ENCODE measurements around the gene ALOXE3. TPM values are rescaled to one million over a fixed set of nuclear protein-coding genes. Genes with fewer than 3 reads are reported as not detected.

ALOXE3 gene
- polyA plus RNA-seq, 3 donors, result not detected

GRCh38 chr17:8121407-8121680, 3.0 kb upstream of the ALOXE3 start:
- intact Hi-C loops (cut with micrococcal nuclease), result loop anchor here (5.0 kb wide), 2 partner anchors 36 to 66 kb away; no protein-coding TSS in a partner anchor
- no peak for TF ChIP-seq CTCF (IDR thresholded peaks at IDR 0.05)
- Histone ChIP-seq H2AFZ (ENCODE audit: insufficient read depth, low read depth, low read length, poor library complexity, severe bottlenecking) (no peak overlapping the region), H3K9ac (ENCODE audit: insufficient read depth, low read length, poor library complexity, severe bottlenecking) (no peak overlapping the region), H3K9me3 (replicated peaks in 1 of 2; ENCODE audit: control insufficient read depth in 1 of 2, insufficient read depth in 1 of 2, low read length in 2 of 2) (peaks cover 0 to 21% of the 10 kb centered on the region in 2 donors), H3K4me1 (ENCODE audit: control insufficient read depth in 1 of 2, insufficient read depth in 2 of 2, low read length in 2 of 2) (peaks cover 79 to 93% of the 10 kb centered on the region in 2 donors), H3K4me3 (replicated peaks in 1 of 3; ENCODE audit: low read depth in 2 of 3, low read length in 3 of 3) (peak overlapping the region in 2 of 3 experiments; percentile 12 to 77), H4K20me1 (ENCODE audit: insufficient read depth, low read length) (peaks cover 25% of the 10 kb centered on the region), H3K27ac (ENCODE audit: low read depth in 1 of 2, low read length in 2 of 2) (no peak overlapping the region), H3K4me2 (replicated peaks; ENCODE audit: extremely low read depth, low read length, poor library complexity, severe bottlenecking) (peak overlapping the region; percentile 98), H3K27me3 (ENCODE audit: control insufficient read depth in 2 of 2, insufficient read depth in 2 of 2, low read length in 2 of 2) (peaks cover 49 to 78% of the 10 kb centered on the region in 2 donors), H3K79me2 (ENCODE audit: insufficient read depth, low read length) (no peaks in the 10 kb centered on the region), H3K36me3 (replicated peaks in 1 of 2; ENCODE audit: control insufficient read depth in 1 of 2, insufficient read depth in 2 of 2, low read length in 2 of 2) (no peaks in the 10 kb centered on the region)
- H3K9me3 Mint-ChIP-seq, result peaks cover 0 to 51% (median 31%) of the 10 kb centered on the region in 7 donors
- H3K4me1 Mint-ChIP-seq, result peaks cover 84% of the 10 kb centered on the region
- 0% methylated on average over 18 of the region's 25 CpGs for WGBS (ENCODE audit: insufficient coverage)
- DNase-seq, result no peak
- peaks cover 19 to 25% of the 10 kb centered on the region in 2 donors for H3K36me3 Mint-ChIP-seq
- H3K27me3 Mint-ChIP-seq (ENCODE audit: low read depth in 3 of 3), result peaks cover 79 to 91% (median 91%) of the 10 kb centered on the region in 3 donors
- peak overlapping the region; percentile 81 to 97 for H3K4me3 Mint-ChIP-seq
- no peak overlapping the region for H3K27ac Mint-ChIP-seq

- peaks cover 81 to 91% (median 91%) of the 10 kb centered on the region in 3 donors for H3K27me3 Mint-ChIP-seq (ENCODE audit: low read depth in 3 of 3)
These were observed 2.4 kb upstream of the ALOXE3 start for GRCh38 chr17:8120520-8121406.

More at GRCh38 chr17:8120520-8121406, 2.4 kb upstream of the ALOXE3 start:
- Mint-ChIP-seq H3K36me3 (peaks cover 19 to 23% of the 10 kb centered on the region in 2 donors), H3K4me3 (peak overlapping the region; percentile 68 to 93), H3K27ac (peak overlapping the region in 3 of 7 donors; percentile 45 to 76 (median 62)), H3K9me3 (peaks cover 0 to 50% (median 31%) of the 10 kb centered on the region in 7 donors), H3K4me1 (peaks cover 78% of the 10 kb centered on the region)
- Histone ChIP-seq H3K27me3 (ENCODE audit: control insufficient read depth in 2 of 2, insufficient read depth in 2 of 2, low read length in 2 of 2) (peaks cover 52 to 79% of the 10 kb centered on the region in 2 donors), H3K27ac (ENCODE audit: low read depth in 1 of 2, low read length in 2 of 2) (no peak overlapping the region), H3K9ac (ENCODE audit: insufficient read depth, low read length, poor library complexity, severe bottlenecking) (no peak overlapping the region), H3K9me3 (replicated peaks in 1 of 2; ENCODE audit: control insufficient read depth in 1 of 2, insufficient read depth in 1 of 2, low read length in 2 of 2) (peaks cover 0 to 21% of the 10 kb centered on the region in 2 donors), H3K79me2 (ENCODE audit: insufficient read depth, low read length) (no peaks in the 10 kb centered on the region), H4K20me1 (ENCODE audit: insufficient read depth, low read length) (peaks cover 25% of the 10 kb centered on the region), H3K4me2 (replicated peaks; ENCODE audit: extremely low read depth, low read length, poor library complexity, severe bottlenecking) (peak overlapping the region; percentile 98), H3K36me3 (replicated peaks in 1 of 2; ENCODE audit: control insufficient read depth in 1 of 2, insufficient read depth in 2 of 2, low read length in 2 of 2) (no peaks in the 10 kb centered on the region), H3K4me1 (ENCODE audit: control insufficient read depth in 1 of 2, insufficient read depth in 2 of 2, low read length in 2 of 2) (peaks cover 74 to 87% of the 10 kb centered on the region in 2 donors), H2AFZ (ENCODE audit: insufficient read depth, low read depth, low read length, poor library complexity, severe bottlenecking) (no peak overlapping the region), H3K4me3 (replicated peaks in 1 of 3; ENCODE audit: low read depth in 2 of 3, low read length in 3 of 3) (peak overlapping the region in 1 of 3 experiments; percentile 77)
- intact Hi-C loops (cut with micrococcal nuclease), result loop anchor here (5.0 kb wide), 2 partner anchors 37 to 67 kb away; no protein-coding TSS in a partner anchor
- no peak for TF ChIP-seq CTCF (IDR thresholded peaks at IDR 0.05)
- WGBS (ENCODE audit: insufficient coverage), result under 1% methylated on average over 26 of the region's 40 CpGs
- peak in 2 of 3 donors; percentile 40 to 56 for DNase-seq
